H9 (cell line): ENCODE data around the gene USE1. TPM values are rescaled to one million over a fixed set of nuclear protein-coding genes. Genes with fewer than 3 reads are reported as not detected.

Source experiments
- DNase-seq: peaks from one replicate; pipeline ENCODE4 v3.0.0-alpha.2; 2017
- H2AFZ ChIP-seq: one replicate; pipeline ENCODE4 v1.6.1; 2013; ENCODE audit warnings: mild to moderate bottlenecking, low read length, control low read depth, moderate library complexity
- H2AK5ac ChIP-seq: 2 replicates; pipeline ENCODE4 v1.6.1; 2013; ENCODE audit warnings: low read length, control low read depth, mixed read lengths; ENCODE audit not compliant: insufficient read length
- H2BK120ac ChIP-seq: one replicate; pipeline ENCODE4 v1.6.1; 2013; ENCODE audit warnings: low read depth, mild to moderate bottlenecking, low read length, control low read depth, inconsistent platforms; ENCODE audit not compliant: poor library complexity, severe bottlenecking
- H2BK12ac ChIP-seq: 2 replicates; pipeline ENCODE4 v1.6.1; 2013; ENCODE audit warnings: low read length, control low read depth, mixed read lengths, low read depth; ENCODE audit not compliant: insufficient read length
- H2BK15ac ChIP-seq: 2 replicates; pipeline ENCODE4 v1.6.1; 2013; ENCODE audit warnings: low read depth, low read length, control low read depth
- H2BK20ac ChIP-seq: one replicate; pipeline ENCODE4 v1.6.1; 2013; ENCODE audit warnings: low read depth, mild to moderate bottlenecking, low read length, control low read depth, inconsistent platforms; ENCODE audit not compliant: poor library complexity, severe bottlenecking
- H2BK5ac ChIP-seq: 2 replicates; pipeline ENCODE4 v1.6.1; 2013; ENCODE audit warnings: low read length, control low read depth, mixed read lengths; ENCODE audit not compliant: insufficient read length
- H3K14ac ChIP-seq: 2 replicates; pipeline ENCODE4 v1.6.1; 2013; ENCODE audit warnings: low read length, control low read depth; ENCODE audit not compliant: insufficient read depth
- H3K18ac ChIP-seq: 2 replicates; pipeline ENCODE4 v1.6.1; 2013; ENCODE audit warnings: low read depth, mild to moderate bottlenecking, mixed read lengths, low read length, control low read depth; ENCODE audit not compliant: insufficient read length
- H3K23ac ChIP-seq: 2 replicates; pipeline ENCODE4 v1.6.1; 2013; ENCODE audit warnings: low read length, control low read depth, mixed read lengths, low read depth; ENCODE audit not compliant: insufficient read length
- H3K23me2 ChIP-seq: 2 replicates; pipeline ENCODE4 v1.6.1; 2013; ENCODE audit warnings: low read depth, mild to moderate bottlenecking, mixed read lengths, low read length, control low read depth; ENCODE audit not compliant: insufficient read length, poor library complexity, severe bottlenecking
- H3K27ac ChIP-seq: 2 replicates; pipeline ENCODE4 v1.5.1; 2013; ENCODE audit warnings: low read length, control low read depth, mixed read lengths, low read depth; ENCODE audit not compliant: insufficient read length
- H3K27me3 ChIP-seq: 2 replicates; pipeline ENCODE4 v1.6.1; 2013; ENCODE audit warnings: low read length, control low read depth, inconsistent platforms; ENCODE audit not compliant: insufficient read depth
- H3K4ac ChIP-seq: 2 replicates; pipeline ENCODE4 v1.6.1; 2013; ENCODE audit warnings: low read depth, mild to moderate bottlenecking, control low read depth, inconsistent platforms, low read length, moderate library complexity
- H3K4me1 ChIP-seq: 2 replicates; pipeline ENCODE4 v1.6.1; 2013; ENCODE audit warnings: low read length, control low read depth, inconsistent platforms; ENCODE audit not compliant: insufficient read depth
- H3K4me2 ChIP-seq: 2 replicates; pipeline ENCODE4 v1.6.1; 2013; ENCODE audit warnings: low read length, control low read depth, mixed read lengths; ENCODE audit not compliant: insufficient read length, insufficient read depth
- H3K56ac ChIP-seq: 2 replicates; pipeline ENCODE4 v1.6.1; 2013; ENCODE audit warnings: low read depth, mild to moderate bottlenecking, mixed read lengths, low read length, control low read depth; ENCODE audit not compliant: insufficient read length
- H3K79me1 ChIP-seq: 2 replicates; pipeline ENCODE4 v1.6.1; 2013; ENCODE audit warnings: low read depth, mild to moderate bottlenecking, moderate library complexity, low read length, control low read depth, inconsistent platforms; ENCODE audit not compliant: insufficient read depth, poor library complexity, severe bottlenecking
- H3K79me2 ChIP-seq: 2 replicates; pipeline ENCODE4 v1.6.1; 2013; ENCODE audit warnings: low read length, control low read depth, inconsistent platforms; ENCODE audit not compliant: insufficient read depth
- H3K9ac ChIP-seq: 2 replicates; pipeline ENCODE4 v1.6.1; 2013; ENCODE audit warnings: low read length, control low read depth, mixed read lengths; ENCODE audit not compliant: insufficient read length; ENCODE audit errors: extremely low read depth
- H3K9me3 ChIP-seq: one replicate; pipeline ENCODE4 v1.6.1; 2013; ENCODE audit warnings: low read depth, low read length, inconsistent platforms; ENCODE audit not compliant: control insufficient read depth
- H3T11ph ChIP-seq: one replicate; pipeline ENCODE4 v1.6.1; 2013; ENCODE audit warnings: mild to moderate bottlenecking, low read length, control low read depth, inconsistent platforms
- H4K20me1 ChIP-seq: one replicate; pipeline ENCODE4 v1.6.1; 2013; ENCODE audit not compliant: control insufficient read depth, insufficient read length, insufficient read depth
- H4K5ac ChIP-seq: 2 replicates; pipeline ENCODE4 v1.6.1; 2013; ENCODE audit warnings: low read depth, mild to moderate bottlenecking, mixed read lengths, low read length, control low read depth; ENCODE audit not compliant: insufficient read length
- H4K8ac ChIP-seq: replicated peaks from 2 replicates; pipeline ENCODE4 v1.6.1; 2013; ENCODE audit warnings: low read length, control low read depth, mixed read lengths, low read depth; ENCODE audit not compliant: insufficient read length
- H4K91ac ChIP-seq: 2 replicates; pipeline ENCODE4 v1.6.1; 2013; ENCODE audit warnings: low read depth, mild to moderate bottlenecking, moderate library complexity, mixed read lengths, low read length, control low read depth; ENCODE audit not compliant: insufficient read length
- H3K27ac Mint-ChIP-seq, 3 experiments: 2 replicates in 2 of 3; 3 replicates in 1 of 3; pipeline ENCODE4 v1.8.0; 2020 to 2021; ENCODE audit warnings: mixed read lengths in 3 of 3, mild to moderate bottlenecking in 1 of 3, moderate library complexity in 1 of 3
- H3K27me3 Mint-ChIP-seq: 2 replicates; pipeline ENCODE4 v1.8.0; 2021; ENCODE audit warnings: low read depth, mild to moderate bottlenecking, moderate library complexity, mixed read lengths
- H3K36me3 Mint-ChIP-seq, 3 experiments: 2 replicates in 2 of 3; 3 replicates in 1 of 3; pipeline ENCODE4 v1.8.0; 2020 to 2021; ENCODE audit warnings: low read depth in 3 of 3, mixed read lengths in 3 of 3; ENCODE audit not compliant: insufficient read depth in 1 of 3
- H3K4me1 Mint-ChIP-seq, 2 experiments: 2 replicates each; pipeline ENCODE4 v1.8.0; 2020; ENCODE audit warnings: mixed read lengths in 2 of 2
- H3K4me3 Mint-ChIP-seq, 2 experiments: 2 replicates in 1 of 2; 3 replicates in 1 of 2; pipeline ENCODE4 v1.8.0; 2020 to 2021; ENCODE audit warnings: mild to moderate bottlenecking in 2 of 2, mixed read lengths in 2 of 2, moderate library complexity in 1 of 2
- H3K9me3 Mint-ChIP-seq, 2 experiments: 2 replicates in 1 of 2; 3 replicates in 1 of 2; pipeline ENCODE4 v1.8.0; 2020; ENCODE audit warnings: mild to moderate bottlenecking in 2 of 2, mixed read lengths in 2 of 2, moderate library complexity in 1 of 2
- CTCF ChIP-seq: fragments of 200-600 bp; sonication (generic); conservative IDR thresholded peaks from 3 replicates; pipeline ENCODE4 v1.8.0; 2021; ENCODE audit warnings: antibody characterized with exemption, mild to moderate bottlenecking
- WGBS: extraction: QIAGEN DNeasy Blood & Tissue Kit; methylation state at CpG from one replicate; pipeline ENCODE4 v1.1.7; 2013; ENCODE audit warnings: missing lambda C conversion rate, low lambda C conversion rate, mixed read lengths; ENCODE audit not compliant: insufficient read length; ENCODE audit errors: extremely low coverage; 5-methylcytosine and 5-hydroxymethylcytosine counted together
- total RNA-seq: library from RNA; stranded (reverse); gene quantifications from 2 replicates; pipeline ENCODE4 v1.2.1, GENCODE V29; 2021

The USE1 gene
- total RNA-seq, 1 experiment from 2014 or later: 16.2 TPM

- H4K5ac ChIP-seq: no peak overlapping the region
- Mint-ChIP-seq H3K27ac (0 out of 7 replicates have a peak overlapping the region, but pooled peaks of 1 of the 3 experiments have one; percentile 47), H3K4me3 (no peak overlapping the region), H3K9me3 (no peaks in the 10 kb centered on the region), H3K27me3 (no peaks in the 10 kb centered on the region; the same call in 1 of the 2 replicates), H3K4me1 (peaks cover 12 to 14% of the 10 kb centered on the region in 2 experiments), H3K36me3 (peaks cover 7 to 49% (median 20%) of the 10 kb centered on the region in 3 experiments; a peak in 6 of 7 replicates)
- no peak overlapping the region for H2BK12ac ChIP-seq
- no CpG with 5 or more reads among the region's 12 CpGs for WGBS
- H2AK5ac ChIP-seq: no peak overlapping the region
- H3K4me2 ChIP-seq: no peak overlapping the region
- no peak overlapping the region for H3T11ph ChIP-seq
- H4K20me1 ChIP-seq: no peaks in the 10 kb centered on the region
- H4K91ac ChIP-seq: no peak overlapping the region
- peaks cover 3% of the 10 kb centered on the region for H3K23me2 ChIP-seq
- H3K18ac ChIP-seq: no peak overlapping the region
- H2BK120ac ChIP-seq: no peak overlapping the region
- H3K4ac ChIP-seq: no peak overlapping the region
- TF ChIP-seq CTCF: no peak
- no peak overlapping the region for H3K27ac ChIP-seq
- no peak overlapping the region for H2BK15ac ChIP-seq
- no peak overlapping the region for H2BK5ac ChIP-seq
- no peak overlapping the region for H3K23ac ChIP-seq
- no peaks in the 10 kb centered on the region for H3K79me1 ChIP-seq
- H3K27me3 ChIP-seq: no peaks in the 10 kb centered on the region
- H2AFZ ChIP-seq: no peak overlapping the region
- no peaks in the 10 kb centered on the region for H3K4me1 ChIP-seq
- no peaks in the 10 kb centered on the region for H3K79me2 ChIP-seq
- H3K14ac ChIP-seq: no peak overlapping the region
- no peaks in the 10 kb centered on the region for H3K9me3 ChIP-seq
- H2BK20ac ChIP-seq: no peak overlapping the region
- H3K9ac ChIP-seq: no peak overlapping the region
- no peak overlapping the region for H3K56ac ChIP-seq
- no peak overlapping the region for H4K8ac ChIP-seq
- no peak for DNase-seq
These were observed 30.8 kb upstream of the USE1 start for GRCh38 chr19:17184371-17184841.
